Keratinocyte (primary cell): ENCODE results near the gene ACVR2B.

Source experiments
- EZH2 ChIP-seq: IDR thresholded peaks from one replicate; pipeline ENCODE4 v1.6.1; 2012; ENCODE audit warnings: inconsistent platforms, mild to moderate bottlenecking, low read length, moderate library complexity
- TF ChIP-seq, protein P1 (sequence below), 3 experiments: IDR thresholded peaks in 1 of 3; conservative IDR thresholded peaks in 1 of 3; optimal IDR thresholded peaks in 1 of 3; 2 replicates in 2 of 3; 3 replicates in 1 of 3; pipeline versions ENCODE3 to v1.5.1; 2011; ENCODE audit warnings: low read length in 3 of 3, mild to moderate bottlenecking in 3 of 3, moderate library complexity in 2 of 3, control low read depth in 1 of 3, inconsistent platforms in 1 of 3; ENCODE audit not compliant: insufficient read depth in 2 of 3; ENCODE audit errors: extremely low read depth in 1 of 3

DNA sequence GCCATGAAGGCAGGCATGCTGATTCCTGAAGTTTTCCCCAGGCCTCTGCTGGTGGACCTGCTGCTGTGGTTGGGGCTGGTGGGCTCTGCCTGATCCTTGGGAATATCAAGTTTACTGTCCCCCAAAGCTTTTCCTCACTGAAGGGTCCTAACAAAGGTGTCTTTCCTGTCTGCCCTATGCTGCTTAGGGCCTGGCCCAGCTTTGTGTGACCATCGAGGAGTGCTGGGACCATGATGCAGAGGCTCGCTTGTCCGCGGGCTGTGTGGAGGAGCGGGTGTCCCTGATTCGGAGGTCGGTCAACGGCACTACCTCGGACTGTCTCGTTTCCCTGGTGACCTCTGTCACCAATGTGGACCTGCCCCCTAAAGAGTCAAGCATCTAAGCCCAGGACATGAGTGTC is 29.3 kb downstream of the ACVR2B start:
- TF ChIP-seq, protein P1, sequence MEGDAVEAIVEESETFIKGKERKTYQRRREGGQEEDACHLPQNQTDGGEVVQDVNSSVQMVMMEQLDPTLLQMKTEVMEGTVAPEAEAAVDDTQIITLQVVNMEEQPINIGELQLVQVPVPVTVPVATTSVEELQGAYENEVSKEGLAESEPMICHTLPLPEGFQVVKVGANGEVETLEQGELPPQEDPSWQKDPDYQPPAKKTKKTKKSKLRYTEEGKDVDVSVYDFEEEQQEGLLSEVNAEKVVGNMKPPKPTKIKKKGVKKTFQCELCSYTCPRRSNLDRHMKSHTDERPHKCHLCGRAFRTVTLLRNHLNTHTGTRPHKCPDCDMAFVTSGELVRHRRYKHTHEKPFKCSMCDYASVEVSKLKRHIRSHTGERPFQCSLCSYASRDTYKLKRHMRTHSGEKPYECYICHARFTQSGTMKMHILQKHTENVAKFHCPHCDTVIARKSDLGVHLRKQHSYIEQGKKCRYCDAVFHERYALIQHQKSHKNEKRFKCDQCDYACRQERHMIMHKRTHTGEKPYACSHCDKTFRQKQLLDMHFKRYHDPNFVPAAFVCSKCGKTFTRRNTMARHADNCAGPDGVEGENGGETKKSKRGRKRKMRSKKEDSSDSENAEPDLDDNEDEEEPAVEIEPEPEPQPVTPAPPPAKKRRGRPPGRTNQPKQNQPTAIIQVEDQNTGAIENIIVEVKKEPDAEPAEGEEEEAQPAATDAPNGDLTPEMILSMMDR (optimal IDR thresholded peaks at IDR 0.05 in 1 of 3, IDR thresholded peaks at IDR 0.05 in 1 of 3, conservative IDR thresholded peaks at IDR 0.05 in 1 of 3; ENCODE audit: extremely low read depth in 1 of 3, insufficient read depth in 2 of 3, low read length in 3 of 3) = no peak
- no peak for TF ChIP-seq EZH2
